ENCODE results near the gene NOTUM. TPM values are rescaled to one million over a fixed set of nuclear protein-coding genes. Genes with fewer than 3 reads are reported as not detected.

Gene NOTUM
- total and polyA plus RNA-seq, 2 of the 4 experiments (the other 2 are of a cell fraction) = 0.05 TPM; not detected in 1

DNA sequence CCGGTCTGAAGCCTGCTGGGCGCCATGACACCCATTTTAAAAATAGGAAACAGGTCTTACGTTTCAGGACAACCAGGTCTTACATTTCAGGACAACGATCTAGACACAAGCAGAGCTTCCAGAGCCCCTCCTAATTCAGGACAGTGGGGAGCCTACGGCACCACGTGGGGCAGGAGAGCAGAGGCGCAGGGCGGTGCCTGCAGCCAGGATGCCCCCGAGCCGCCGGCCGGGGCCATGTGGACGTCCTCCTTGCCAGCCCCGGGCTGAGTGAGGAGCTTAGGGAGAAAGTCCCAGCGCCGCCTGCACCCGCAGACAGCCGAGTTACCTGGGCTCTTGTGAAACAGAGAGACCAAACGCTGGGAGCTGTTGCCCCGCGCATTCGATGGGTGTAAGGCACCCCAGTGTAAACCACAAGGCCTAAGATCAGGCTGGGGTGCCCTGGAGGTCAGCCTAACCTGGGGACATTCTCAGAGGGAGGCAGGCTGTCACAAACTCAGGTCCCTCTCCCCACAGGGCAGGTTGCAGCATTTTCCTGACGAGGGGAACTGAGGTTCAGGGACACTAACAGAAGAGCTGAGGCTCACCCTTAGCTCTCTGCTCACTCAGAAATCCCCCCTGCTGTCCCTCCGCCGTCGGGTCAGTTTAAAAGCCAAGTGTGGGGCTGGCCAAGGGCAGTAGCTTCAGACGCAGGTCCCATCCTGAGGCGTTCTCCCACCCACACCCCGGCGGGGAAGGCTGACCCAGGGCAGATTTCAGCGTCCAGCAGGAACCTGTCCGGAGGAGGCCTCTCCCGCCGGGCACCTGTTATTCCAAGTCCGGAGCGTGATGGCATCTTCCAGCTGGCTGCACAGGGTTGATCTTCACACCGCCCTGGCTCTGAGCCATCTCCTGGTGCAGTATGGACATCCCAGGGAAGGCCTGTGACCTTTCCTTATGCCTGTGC, 1.8 kb upstream of the NOTUM start:
- Histone ChIP-seq H4K5ac (ENCODE audit: low read depth, low read length) (no peak overlapping the region), H4K8ac (ENCODE audit: low read depth in 2 of 2, low read length in 2 of 2) (no peak overlapping the region), H3K14ac (replicated peaks; ENCODE audit: low read depth, low read length) (no peak overlapping the region), H4K20me1 (ENCODE audit: insufficient read depth, low read length) (no peaks in the 10 kb centered on the region), H2BK120ac (ENCODE audit: low read depth, low read length) (no peak overlapping the region), H3K4me2 (ENCODE audit: low read depth, low read length) (no peak overlapping the region), H2BK20ac (ENCODE audit: low read depth, low read length) (no peak overlapping the region), H2AFZ (replicated peaks; ENCODE audit: low read length, poor library complexity) (peak overlapping the region; percentile 51), H3K4ac (ENCODE audit: low read depth, low read length) (no peak overlapping the region), H3K9me3 (ENCODE audit: control insufficient read depth, insufficient read depth, low read length) (no peaks in the 10 kb centered on the region), H2AK5ac (ENCODE audit: low read depth, low read length) (no peak overlapping the region), H3K27me3 (ENCODE audit: control insufficient read depth, insufficient read depth, low read length) (peaks cover 48% of the 10 kb centered on the region), H3K23ac (ENCODE audit: low read depth, low read length) (no peak overlapping the region), H3K18ac (ENCODE audit: low read depth, low read length) (no peak overlapping the region), H2BK5ac (ENCODE audit: low read depth, low read length, poor library complexity, severe bottlenecking) (no peak overlapping the region), H3K4me3 (ENCODE audit: insufficient read depth, low read depth, low read length) (no peak overlapping the region), H3K4me1 (ENCODE audit: control insufficient read depth, insufficient read depth, low read length) (peaks cover 8% of the 10 kb centered on the region; the same call in 1 of the 2 replicates), H3K27ac (ENCODE audit: insufficient read depth, low read length) (no peak overlapping the region), H3K79me1 (ENCODE audit: low read depth in 1 of 2, low read length in 2 of 2) (no peaks in the 10 kb centered on the region), H3K36me3 (ENCODE audit: control insufficient read depth, insufficient read depth, low read length) (no peaks in the 10 kb centered on the region), H3K56ac (ENCODE audit: extremely low read depth, insufficient read depth, low read length) (no peak overlapping the region), H4K91ac (ENCODE audit: insufficient read depth, low read depth, low read length) (no peak overlapping the region), H3K9me1 (ENCODE audit: insufficient read depth, low read length) (no peaks in the 10 kb centered on the region), H3K9ac (ENCODE audit: low read depth, low read length) (no peak overlapping the region), H2AK9ac (replicated peaks; ENCODE audit: low read depth, low read length, poor library complexity) (peak overlapping the region; percentile 70), H2BK15ac (ENCODE audit: low read depth, low read length) (no peak overlapping the region)
- TF ChIP-seq CHD1 (IDR thresholded peaks at IDR 0.05; ENCODE audit: low read depth, low read length) (no peak), RAD21 (IDR thresholded peaks at IDR 0.05; ENCODE audit: low read length) (no peak), POLR2A (IDR thresholded peaks at IDR 0.05; ENCODE audit: low read depth, low read length) (no peak), MAZ (IDR thresholded peaks at IDR 0.05; ENCODE audit: borderline replicate concordance, low read depth, low read length) (no peak), RCOR1 (IDR thresholded peaks at IDR 0.05; ENCODE audit: insufficient replicate concordance, low read length) (no peak), SMC3 (IDR thresholded peaks at IDR 0.05; ENCODE audit: low read depth, low read length) (no peak), NFE2L2 (IDR thresholded peaks at IDR 0.05; ENCODE audit: low read depth, low read length) (no peak), MAFK (IDR thresholded peaks at IDR 0.05; ENCODE audit: low read depth, low read length) (no peak), RFX5 (IDR thresholded peaks at IDR 0.05; ENCODE audit: low read depth, low read length) (no peak)
- TF ChIP-seq, protein P1, sequence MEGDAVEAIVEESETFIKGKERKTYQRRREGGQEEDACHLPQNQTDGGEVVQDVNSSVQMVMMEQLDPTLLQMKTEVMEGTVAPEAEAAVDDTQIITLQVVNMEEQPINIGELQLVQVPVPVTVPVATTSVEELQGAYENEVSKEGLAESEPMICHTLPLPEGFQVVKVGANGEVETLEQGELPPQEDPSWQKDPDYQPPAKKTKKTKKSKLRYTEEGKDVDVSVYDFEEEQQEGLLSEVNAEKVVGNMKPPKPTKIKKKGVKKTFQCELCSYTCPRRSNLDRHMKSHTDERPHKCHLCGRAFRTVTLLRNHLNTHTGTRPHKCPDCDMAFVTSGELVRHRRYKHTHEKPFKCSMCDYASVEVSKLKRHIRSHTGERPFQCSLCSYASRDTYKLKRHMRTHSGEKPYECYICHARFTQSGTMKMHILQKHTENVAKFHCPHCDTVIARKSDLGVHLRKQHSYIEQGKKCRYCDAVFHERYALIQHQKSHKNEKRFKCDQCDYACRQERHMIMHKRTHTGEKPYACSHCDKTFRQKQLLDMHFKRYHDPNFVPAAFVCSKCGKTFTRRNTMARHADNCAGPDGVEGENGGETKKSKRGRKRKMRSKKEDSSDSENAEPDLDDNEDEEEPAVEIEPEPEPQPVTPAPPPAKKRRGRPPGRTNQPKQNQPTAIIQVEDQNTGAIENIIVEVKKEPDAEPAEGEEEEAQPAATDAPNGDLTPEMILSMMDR (conservative IDR thresholded peaks at IDR 0.05; ENCODE audit: low read depth, low read length) = no peak
- CTCF ChIA-PET = no interaction called here
- WGBS, 2 experiments (ENCODE audit: extremely low coverage in 2 of 2, insufficient read length in 1 of 2) = 72% methylated on average over 16 of the region's 37 CpGs; no CpG with 5 or more reads in 1 of the 2 experiments
- dilution Hi-C loops (cut with HindIII; ENCODE audit: low sequenced_read_pairs, unreplicated experiment) (no loop called here), in situ Hi-C loops (cut with MboI; ENCODE audit: low sequenced_read_pairs) (no loop called here), intact Hi-C loops (cut with micrococcal nuclease) (loop anchor here (10.0 kb wide), 1 partner anchor 192 kb away; no protein-coding TSS in a partner anchor)
- POLR2A ChIA-PET (ENCODE audit: unreplicated experiment) = no interaction called here
- no peak for DNase-seq
- no peak for ATAC-seq (ENCODE audit: low read depth)
- BruUV-seq (replicated peaks) = no TSS peak
